Measurements from ENCODE around the gene PSMD6.

PSMD6 gene

GRCh38 chr3:64023861-64024223 lies 548 bp upstream of the PSMD6 start:
- TF ChIP-seq CTCF (IDR thresholded peaks at IDR 0.05; ENCODE audit: extremely low read depth, missing control alignments), result no peak
- DNase-seq (ENCODE audit: low spot score), result no peak

GRCh38 chr3:64022451-64023186 lies 675 bp downstream of the PSMD6 start:
- TF ChIP-seq CTCF (IDR thresholded peaks at IDR 0.05; ENCODE audit: extremely low read depth, missing control alignments), result no peak
- DNase-seq (ENCODE audit: low spot score), result no peak

- DNase-seq (ENCODE audit: low spot score), result no peak
- TF ChIP-seq CTCF (IDR thresholded peaks at IDR 0.05; ENCODE audit: extremely low read depth, missing control alignments), result no peak
Measured at GRCh38 chr3:64021922-64022321, 1.4 kb downstream of the PSMD6 start.

GRCh38 chr3:64019879-64020278 lies 3.4 kb downstream of the PSMD6 start:
- DNase-seq (ENCODE audit: low spot score), result no peak
- no peak for TF ChIP-seq CTCF (IDR thresholded peaks at IDR 0.05; ENCODE audit: extremely low read depth, missing control alignments)

GRCh38 chr3:64019271-64019670 lies 4.0 kb downstream of the PSMD6 start:
- TF ChIP-seq CTCF (IDR thresholded peaks at IDR 0.05; ENCODE audit: extremely low read depth, missing control alignments), result no peak
- DNase-seq (ENCODE audit: low spot score), result no peak

GRCh38 chr3:64016941-64017620 lies 6.2 kb downstream of the PSMD6 start:
- TF ChIP-seq CTCF (IDR thresholded peaks at IDR 0.05; ENCODE audit: extremely low read depth, missing control alignments), result no peak
- no peak for DNase-seq (ENCODE audit: low spot score)

- no peak for DNase-seq (ENCODE audit: low spot score)
- no peak for TF ChIP-seq CTCF (IDR thresholded peaks at IDR 0.05; ENCODE audit: extremely low read depth, missing control alignments)
Measured at GRCh38 chr3:64011685-64012084, 11.6 kb downstream of the PSMD6 start.

Measured in GM20000 (cell line).